Measurements from ENCODE around the gene MEIS1.

- TF ChIP-seq CTCF (conservative IDR thresholded peaks at IDR 0.05; ENCODE audit: low read depth, low read length), result no peak
- TF ChIP-seq EZH2 (IDR thresholded peaks at IDR 0.05; ENCODE audit: borderline replicate concordance, low read depth, low read length, poor library complexity, severe bottlenecking), result no peak
Observed at GRCh38 chr2:66408905-66409304, 26.0 kb upstream of the MEIS1 start.
